Upper lobe of right lung (tissue), 1 donor: Measurements from ENCODE around the gene CDH23. TPM values are rescaled to one million over a fixed set of nuclear protein-coding genes. Genes with fewer than 3 reads are reported as not detected.
A peak's percentile ranks its signal among the peaks of the same experiment; 100 is the strongest.
"Not testable (repeated sequence)": the region's sequence is repeated elsewhere in the genome, so short reads cannot be mapped to it uniquely, and the experiment has no call there.

Source experiments
- ATAC-seq: fragments of 200-7000 bp; cut with Tn5 transposase; one replicate; pipeline ENCODE4 v1.9.1; 2020; ENCODE audit warnings: mild to moderate bottlenecking, moderate library complexity
- DNase-seq: peaks from one replicate; pipeline ENCODE4 v3.0.0-alpha.2; 2020
- H3K27ac ChIP-seq: fragments of 200-600 bp; one replicate; pipeline ENCODE4 v1.8.0; 2022
- H3K27me3 ChIP-seq: fragments of 200-600 bp; one replicate; pipeline ENCODE4 v1.8.0; 2022; ENCODE audit warnings: mild to moderate bottlenecking
- H3K36me3 ChIP-seq: fragments of 200-600 bp; one replicate; pipeline ENCODE4 v1.8.0; 2022
- H3K4me1 ChIP-seq: fragments of 200-600 bp; one replicate; pipeline ENCODE4 v1.8.0; 2022
- H3K4me3 ChIP-seq: fragments of 200-600 bp; one replicate; pipeline ENCODE4 v1.8.0; 2022; ENCODE audit warnings: mild to moderate bottlenecking
- H3K9me3 ChIP-seq: fragments of 200-600 bp; one replicate; pipeline ENCODE4 v1.8.0; 2022
- intact Hi-C: fragments of 100-400 bp; cut with DNase I; formaldehyde crosslinking; loops from one replicate; pipeline ENCODE4 v1.11.0; 2022
- total RNA-seq: library from RNA; stranded (reverse); fragmentation: NEBNext Ultra II Directional; extraction: Animal tissue kit (Norgen Biotek cat#: 25700); gene quantifications from one replicate; pipeline ENCODE4 v1.2.1, GENCODE V29; 2021
- TF ChIP-seq, protein P1 (sequence below): fragments of 200-600 bp; IDR thresholded peaks from one replicate; pipeline ENCODE4 v1.8.0; 2022; ENCODE audit warnings: antibody characterized with exemption
- donor health status: DM: no; HTN: yes; CAD: no; lungs with severe emphysema.

Gene CDH23
- total RNA-seq, 1 donor from 2014 or later = 10.9 TPM

DNA sequence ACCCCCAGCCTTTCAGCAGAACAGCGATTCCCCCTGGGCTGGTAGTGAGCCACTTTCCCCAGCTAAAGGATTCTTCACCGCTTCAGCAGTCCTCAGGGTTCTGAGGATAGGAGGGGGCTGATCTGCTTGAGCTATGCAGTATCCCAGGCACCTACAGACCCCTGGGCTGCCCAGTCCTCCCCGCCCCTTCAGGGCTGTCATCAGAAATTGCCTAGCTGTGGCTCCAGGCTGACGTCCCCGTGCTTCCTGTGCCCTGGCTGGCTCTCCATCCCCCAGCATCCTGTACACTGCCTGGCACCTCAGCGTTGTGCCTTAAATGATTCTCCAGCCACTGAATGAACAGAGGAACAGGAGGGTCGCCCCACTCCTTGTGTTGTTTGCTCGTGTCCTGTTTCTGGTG is 38.4 kb upstream of the CDH23 start:
- Histone ChIP-seq H3K36me3 (peaks cover 22% of the 10 kb centered on the region), H3K27me3 (no peaks in the 10 kb centered on the region), H3K27ac (no peak overlapping the region), H3K9me3 (no peaks in the 10 kb centered on the region), H3K4me3 (no peak overlapping the region), H3K4me1 (no peaks in the 10 kb centered on the region)
- DNase-seq = no peak
- ATAC-seq = no peak
- intact Hi-C loops = no loop called here
- TF ChIP-seq, protein P1, sequence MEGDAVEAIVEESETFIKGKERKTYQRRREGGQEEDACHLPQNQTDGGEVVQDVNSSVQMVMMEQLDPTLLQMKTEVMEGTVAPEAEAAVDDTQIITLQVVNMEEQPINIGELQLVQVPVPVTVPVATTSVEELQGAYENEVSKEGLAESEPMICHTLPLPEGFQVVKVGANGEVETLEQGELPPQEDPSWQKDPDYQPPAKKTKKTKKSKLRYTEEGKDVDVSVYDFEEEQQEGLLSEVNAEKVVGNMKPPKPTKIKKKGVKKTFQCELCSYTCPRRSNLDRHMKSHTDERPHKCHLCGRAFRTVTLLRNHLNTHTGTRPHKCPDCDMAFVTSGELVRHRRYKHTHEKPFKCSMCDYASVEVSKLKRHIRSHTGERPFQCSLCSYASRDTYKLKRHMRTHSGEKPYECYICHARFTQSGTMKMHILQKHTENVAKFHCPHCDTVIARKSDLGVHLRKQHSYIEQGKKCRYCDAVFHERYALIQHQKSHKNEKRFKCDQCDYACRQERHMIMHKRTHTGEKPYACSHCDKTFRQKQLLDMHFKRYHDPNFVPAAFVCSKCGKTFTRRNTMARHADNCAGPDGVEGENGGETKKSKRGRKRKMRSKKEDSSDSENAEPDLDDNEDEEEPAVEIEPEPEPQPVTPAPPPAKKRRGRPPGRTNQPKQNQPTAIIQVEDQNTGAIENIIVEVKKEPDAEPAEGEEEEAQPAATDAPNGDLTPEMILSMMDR = no peak

- DNase-seq, H3K27me3 ChIP-seq, intact Hi-C loops, H3K27ac ChIP-seq, H3K4me1 ChIP-seq, ATAC-seq, H3K4me3 ChIP-seq, H3K9me3 ChIP-seq: not testable (repeated sequence)
- peaks cover 22% of the 10 kb centered on the region for H3K36me3 ChIP-seq
These were observed 37.8 kb upstream of the CDH23 start for GRCh38 chr10:71358906-71359305.

- DNase-seq (peak; percentile 70), ATAC-seq (peak; percentile 76)
- Histone ChIP-seq H3K4me3 (no peak overlapping the region), H3K27ac (peak overlapping the region; percentile 17), H3K4me1 (no peaks in the 10 kb centered on the region), H3K9me3 (no peaks in the 10 kb centered on the region), H3K36me3 (peaks cover 19% of the 10 kb centered on the region), H3K27me3 (no peaks in the 10 kb centered on the region)
- intact Hi-C loops = no loop called here
- TF ChIP-seq, protein P1 = no peak
These were observed 37.2 kb upstream of the CDH23 start for GRCh38 chr10:71359364-71360046.

DNA sequence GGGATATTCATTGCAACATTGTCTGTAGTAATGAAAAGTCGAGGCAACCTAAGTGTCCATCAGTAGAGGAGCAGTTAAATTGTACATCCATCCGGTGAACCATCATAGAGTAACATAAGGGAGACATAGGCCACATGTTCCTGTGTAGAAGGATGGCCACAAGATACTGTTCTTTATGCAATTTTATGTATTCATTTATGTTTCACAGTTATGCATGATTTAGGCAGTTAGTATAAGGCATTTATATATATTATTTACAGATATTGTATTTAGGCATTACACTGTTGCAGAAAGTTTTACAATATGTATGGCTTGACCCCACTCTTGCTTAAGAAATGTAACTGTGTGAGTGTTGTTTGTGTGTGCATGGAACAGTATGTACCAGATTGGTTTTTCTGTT is 36.0 kb upstream of the CDH23 start:
- no peak for ATAC-seq
- H3K27me3 ChIP-seq = no peaks in the 10 kb centered on the region
- H3K36me3 ChIP-seq = peaks cover 15% of the 10 kb centered on the region
- H3K4me3 ChIP-seq = no peak overlapping the region
- intact Hi-C loops = no loop called here
- no peak for DNase-seq
- H3K9me3 ChIP-seq = no peaks in the 10 kb centered on the region
- no peak overlapping the region for H3K27ac ChIP-seq
- TF ChIP-seq, protein P1 = no peak
- no peaks in the 10 kb centered on the region for H3K4me1 ChIP-seq

- TF ChIP-seq, protein P1 = no peak
- no peak overlapping the region for H3K27ac ChIP-seq
- no peak for ATAC-seq
- no peaks in the 10 kb centered on the region for H3K9me3 ChIP-seq
- intact Hi-C loops = no loop called here
- DNase-seq = no peak
- H3K4me1 ChIP-seq = no peaks in the 10 kb centered on the region
- no peak overlapping the region for H3K4me3 ChIP-seq
- no peaks in the 10 kb centered on the region for H3K27me3 ChIP-seq
- peaks cover 7% of the 10 kb centered on the region for H3K36me3 ChIP-seq
These were observed 35.1 kb upstream of the CDH23 start for GRCh38 chr10:71361581-71361980.

DNA sequence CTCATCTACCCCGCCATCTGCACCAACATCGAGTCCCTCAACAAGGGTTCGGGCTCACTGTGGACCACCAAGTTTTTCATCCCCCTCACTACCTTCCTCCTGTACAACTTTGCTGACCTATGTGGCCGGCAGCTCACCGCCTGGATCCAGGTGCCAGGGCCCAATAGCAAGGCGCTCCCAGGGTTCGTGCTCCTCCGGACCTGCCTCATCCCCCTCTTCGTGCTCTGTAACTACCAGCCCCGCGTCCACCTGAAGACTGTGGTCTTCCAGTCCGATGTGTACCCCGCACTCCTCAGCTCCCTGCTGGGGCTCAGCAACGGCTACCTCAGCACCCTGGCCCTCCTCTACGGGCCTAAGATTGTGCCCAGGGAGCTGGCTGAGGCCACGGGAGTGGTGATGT is 34.6 kb upstream of the CDH23 start:
- H3K36me3 ChIP-seq = peaks cover 7% of the 10 kb centered on the region
- no peak overlapping the region for H3K4me3 ChIP-seq
- no peaks in the 10 kb centered on the region for H3K4me1 ChIP-seq
- DNase-seq (no peak), ATAC-seq (no peak)
- H3K9me3 ChIP-seq = no peaks in the 10 kb centered on the region
- no peak overlapping the region for H3K27ac ChIP-seq
- TF ChIP-seq, protein P1 = no peak
- no peaks in the 10 kb centered on the region for H3K27me3 ChIP-seq
- intact Hi-C loops = no loop called here
